SU-DHL-6 (cell line): Measurements from ENCODE around the gene MAST4.

Experiments used
- H2AFZ ChIP-seq: fragments of 200-600 bp; sonication (generic); 2 replicates; pipeline ENCODE4 v1.6.1; 2014; ENCODE audit warnings: low read depth, mild to moderate bottlenecking, moderate library complexity, mixed read lengths, antibody characterized with exemption, low read length; ENCODE audit not compliant: severe bottlenecking
- H3F3A ChIP-seq: fragments of 200-600 bp; shearing (Covaris generic); 2 replicates; pipeline ENCODE4 v1.6.0; 2016; ENCODE audit warnings: antibody characterized with exemption, mild to moderate bottlenecking; ENCODE audit not compliant: insufficient read depth
- H3K27ac ChIP-seq: fragments of 200-600 bp; sonication (generic); 2 replicates; pipeline ENCODE4 v1.5.1; 2016; ENCODE audit warnings: low read depth, mild to moderate bottlenecking, low read length, moderate library complexity, mixed read lengths
- H3K27me3 ChIP-seq: fragments of 200-600 bp; sonication (generic), shearing (Covaris generic); 2 replicates; pipeline ENCODE4 v1.6.0; 2014; ENCODE audit warnings: mild to moderate bottlenecking, low read length
- H3K36me3 ChIP-seq: fragments of 200-600 bp; sonication (generic); 2 replicates; pipeline ENCODE4 v1.6.1; 2014; ENCODE audit warnings: mild to moderate bottlenecking, low read length, mixed read lengths
- H3K4me2 ChIP-seq: fragments of 300-600, 200-600 bp; shearing (Covaris generic), sonication (generic); 2 replicates; pipeline ENCODE4 v1.6.0; 2014; ENCODE audit warnings: low read length, low read depth, mild to moderate bottlenecking; ENCODE audit not compliant: poor library complexity, severe bottlenecking
- H3K4me3 ChIP-seq: fragments of 200-600 bp; sonication (generic); 2 replicates; pipeline ENCODE4 v1.5.1; 2014; ENCODE audit warnings: antibody characterized with exemption, low read length, mild to moderate bottlenecking, mixed read lengths; ENCODE audit not compliant: insufficient read depth, poor library complexity, severe bottlenecking
- H3K79me2 ChIP-seq: fragments of 200-600 bp; sonication (generic); 2 replicates; pipeline ENCODE4 v1.6.1; 2014; ENCODE audit warnings: mild to moderate bottlenecking, low read length, moderate library complexity; ENCODE audit not compliant: insufficient read depth
- H3K9ac ChIP-seq: fragments of 200-600 bp; sonication (generic); 2 replicates; pipeline ENCODE4 v1.7.0; 2014; ENCODE audit warnings: mild to moderate bottlenecking, low read length
- H3K9me2 ChIP-seq: fragments of 200-600 bp; sonication (generic); replicated peaks from 2 replicates; pipeline ENCODE4 v1.6.1; 2014; ENCODE audit warnings: low read length; ENCODE audit not compliant: insufficient read depth
- H3K9me3 ChIP-seq: fragments of 200-600 bp; sonication (generic); 2 replicates; pipeline ENCODE4 v1.6.1; 2014; ENCODE audit warnings: low read length, mixed read lengths; ENCODE audit not compliant: insufficient read depth
- H4K20me1 ChIP-seq: fragments of 200-600 bp; sonication (generic); 2 replicates; pipeline ENCODE4 v1.6.1; 2014; ENCODE audit warnings: low read depth, mild to moderate bottlenecking, antibody characterized with exemption, low read length, moderate library complexity, mixed read lengths
- EZH2phosphoT487 ChIP-seq: fragments of 200-600 bp; sonication (generic), shearing (Covaris generic); conservative IDR thresholded peaks from 2 replicates; pipeline ENCODE4 v1.6.1; 2018; ENCODE audit warnings: mild to moderate bottlenecking, antibody characterized with exemption, low read length, moderate library complexity, mixed read lengths
- TF ChIP-seq, protein P1 (sequence below): fragments of 200-600 bp; sonication (generic); IDR thresholded peaks from one replicate; pipeline ENCODE4 v1.5.1; 2017; ENCODE audit warnings: antibody characterized with exemption, mild to moderate bottlenecking, low read length, moderate library complexity; ENCODE audit not compliant: insufficient read depth, poor library complexity, severe bottlenecking

Gene MAST4

DNA sequence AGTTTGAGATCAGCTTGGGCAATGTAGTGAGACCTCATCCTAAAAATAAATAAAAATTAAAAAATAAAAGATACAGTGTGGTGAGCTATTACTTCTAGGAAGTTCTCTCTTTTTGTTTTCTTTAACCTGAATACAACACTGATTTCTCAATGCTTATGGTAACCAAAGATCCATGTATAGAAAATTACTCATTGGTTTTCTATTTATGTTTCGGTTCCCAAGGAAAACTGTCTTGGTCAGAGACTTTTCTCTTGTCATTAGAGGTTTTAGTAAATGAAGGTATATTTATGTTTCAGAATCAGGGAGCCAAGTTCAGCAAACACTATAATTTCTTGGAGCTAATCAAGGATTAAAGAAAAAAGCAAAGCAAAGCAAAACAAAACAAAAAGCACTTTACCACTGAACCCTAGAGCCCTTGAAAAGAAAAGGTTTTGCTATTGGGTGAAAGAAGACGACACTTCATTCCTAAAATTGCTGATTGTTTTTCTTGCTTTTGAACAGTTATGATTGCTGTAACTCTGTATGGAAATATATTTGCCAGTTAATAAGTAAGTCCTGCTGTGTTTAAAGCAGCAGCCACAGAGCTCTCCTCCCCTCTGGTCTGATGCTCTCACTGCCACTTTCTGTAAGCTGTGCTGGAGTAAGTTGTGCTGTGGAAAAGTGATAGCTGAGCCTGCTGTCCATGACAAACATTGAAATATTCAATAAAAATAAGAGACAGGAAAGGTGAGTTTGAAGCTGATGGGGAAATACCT is 302.2 kb downstream of the MAST4 start:
- H3F3A ChIP-seq, result no peaks in the 10 kb centered on the region
- H2AFZ ChIP-seq, result no peak overlapping the region
- TF ChIP-seq, protein P1, sequence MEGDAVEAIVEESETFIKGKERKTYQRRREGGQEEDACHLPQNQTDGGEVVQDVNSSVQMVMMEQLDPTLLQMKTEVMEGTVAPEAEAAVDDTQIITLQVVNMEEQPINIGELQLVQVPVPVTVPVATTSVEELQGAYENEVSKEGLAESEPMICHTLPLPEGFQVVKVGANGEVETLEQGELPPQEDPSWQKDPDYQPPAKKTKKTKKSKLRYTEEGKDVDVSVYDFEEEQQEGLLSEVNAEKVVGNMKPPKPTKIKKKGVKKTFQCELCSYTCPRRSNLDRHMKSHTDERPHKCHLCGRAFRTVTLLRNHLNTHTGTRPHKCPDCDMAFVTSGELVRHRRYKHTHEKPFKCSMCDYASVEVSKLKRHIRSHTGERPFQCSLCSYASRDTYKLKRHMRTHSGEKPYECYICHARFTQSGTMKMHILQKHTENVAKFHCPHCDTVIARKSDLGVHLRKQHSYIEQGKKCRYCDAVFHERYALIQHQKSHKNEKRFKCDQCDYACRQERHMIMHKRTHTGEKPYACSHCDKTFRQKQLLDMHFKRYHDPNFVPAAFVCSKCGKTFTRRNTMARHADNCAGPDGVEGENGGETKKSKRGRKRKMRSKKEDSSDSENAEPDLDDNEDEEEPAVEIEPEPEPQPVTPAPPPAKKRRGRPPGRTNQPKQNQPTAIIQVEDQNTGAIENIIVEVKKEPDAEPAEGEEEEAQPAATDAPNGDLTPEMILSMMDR, result no peak
- TF ChIP-seq EZH2phosphoT487, result no peak
- H3K9me3 ChIP-seq, result no peaks in the 10 kb centered on the region
- no peak overlapping the region for H3K27ac ChIP-seq
- no peaks in the 10 kb centered on the region for H3K36me3 ChIP-seq
- no peaks in the 10 kb centered on the region for H3K9me2 ChIP-seq
- H3K79me2 ChIP-seq, result no peaks in the 10 kb centered on the region
- no peak overlapping the region for H3K4me3 ChIP-seq
- no peak overlapping the region for H3K9ac ChIP-seq
- peaks cover 4% of the 10 kb centered on the region; the same call in 1 of the 2 replicates for H4K20me1 ChIP-seq
- H3K4me2 ChIP-seq, result no peak overlapping the region
- H3K27me3 ChIP-seq, result no peaks in the 10 kb centered on the region

DNA sequence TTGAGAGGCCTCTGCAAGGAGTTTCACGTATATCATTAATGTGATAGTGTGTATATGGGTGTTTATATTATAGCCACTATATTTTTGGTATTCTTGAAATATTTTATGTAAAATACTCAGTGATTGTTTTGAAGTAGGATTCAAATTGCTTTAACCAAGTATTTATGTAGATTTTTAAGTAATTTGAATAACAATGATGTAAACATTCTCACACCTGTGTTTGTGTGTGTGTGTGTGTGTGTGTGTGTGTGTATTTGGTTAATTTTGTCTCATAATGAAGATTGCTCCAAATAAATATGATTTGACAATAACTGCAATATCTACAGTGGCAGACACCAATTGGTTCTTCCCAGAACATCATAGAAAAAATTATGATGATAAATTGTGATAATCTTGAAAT is 307.0 kb downstream of the MAST4 start:
- no peak overlapping the region for H3K4me2 ChIP-seq
- no peak for TF ChIP-seq EZH2phosphoT487
- TF ChIP-seq, protein P1, result no peak
- no peak overlapping the region for H3K9ac ChIP-seq
- no peaks in the 10 kb centered on the region for H3K9me3 ChIP-seq
- H3K27ac ChIP-seq, result no peak overlapping the region
- H4K20me1 ChIP-seq, result peaks cover 4% of the 10 kb centered on the region; the same call in 1 of the 2 replicates
- no peak overlapping the region for H2AFZ ChIP-seq
- H3K4me3 ChIP-seq, result no peak overlapping the region
- no peaks in the 10 kb centered on the region for H3K36me3 ChIP-seq
- no peaks in the 10 kb centered on the region for H3K9me2 ChIP-seq
- H3K79me2 ChIP-seq, result no peaks in the 10 kb centered on the region
- no peaks in the 10 kb centered on the region for H3F3A ChIP-seq
- H3K27me3 ChIP-seq, result no peaks in the 10 kb centered on the region

DNA sequence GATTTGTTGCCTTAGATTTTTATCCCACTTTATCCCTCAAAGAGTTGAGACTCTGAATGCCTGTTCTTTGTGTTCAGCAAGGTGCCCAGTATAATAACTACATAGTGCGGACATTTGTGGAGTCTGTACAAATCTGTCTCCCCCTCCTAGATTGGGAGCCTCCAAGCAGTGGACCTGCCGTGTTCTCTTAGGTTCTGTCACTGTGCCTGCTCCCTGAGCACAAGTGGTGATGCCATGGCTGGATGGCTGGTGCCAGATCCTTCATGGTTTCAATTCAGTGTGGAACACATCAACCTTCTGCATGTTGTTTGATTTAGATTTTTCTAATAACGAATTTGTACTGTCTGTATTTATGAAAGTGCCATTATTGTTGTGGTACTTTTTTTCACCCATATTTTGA is 307.5 kb downstream of the MAST4 start:
- Histone ChIP-seq H2AFZ (no peak overlapping the region), H3F3A (no peaks in the 10 kb centered on the region), H3K9me2 (no peaks in the 10 kb centered on the region), H3K27ac (no peak overlapping the region), H3K36me3 (no peaks in the 10 kb centered on the region), H3K79me2 (no peaks in the 10 kb centered on the region), H3K4me3 (no peak overlapping the region), H3K9ac (no peak overlapping the region), H3K27me3 (no peaks in the 10 kb centered on the region), H4K20me1 (peaks cover 4% of the 10 kb centered on the region; the same call in 1 of the 2 replicates), H3K4me2 (no peak overlapping the region), H3K9me3 (no peaks in the 10 kb centered on the region)
- TF ChIP-seq EZH2phosphoT487, result no peak
- TF ChIP-seq, protein P1, result no peak
